Activated B cell treated with CpG ODN at 0.5 μM for 24 hours (primary cell): ENCODE results near the gene TOX4. TPM values are rescaled to one million over a fixed set of nuclear protein-coding genes. Genes with fewer than 3 reads are reported as not detected.
A peak's percentile ranks its signal among the peaks of the same experiment; 100 is the strongest.

Source experiments
- ATAC-seq: fragments of 200-7000 bp; cut with Tn5 transposase; one replicate; pipeline ENCODE4 v1.10.0; 2021; ENCODE audit warnings: low read depth, mild to moderate bottlenecking, moderate library complexity
- CTCF ChIA-PET: fragments of 350-600 bp; sonication (Branson Sonifier 250); formaldehyde crosslinking; loops from one replicate; lab custom pipeline; 2021; ENCODE audit warnings: antibody characterized with exemption; lab: Charles Lee
- POLR2A ChIA-PET: fragments of 350-600 bp; sonication (Branson Sonifier 250); formaldehyde crosslinking; loops from one replicate; lab custom pipeline; 2021; ENCODE audit warnings: antibody characterized with exemption; lab: Charles Lee
- DNase-seq: peaks from one replicate; pipeline ENCODE4 v3.0.0; 2022
- H3K27ac Mint-ChIP-seq: one replicate; pipeline ENCODE4 v1.8.0; 2020; ENCODE audit warnings: mixed read lengths
- H3K27me3 Mint-ChIP-seq: one replicate; pipeline ENCODE4 v1.8.0; 2021; ENCODE audit warnings: mixed read lengths
- H3K36me3 Mint-ChIP-seq: one replicate; pipeline ENCODE4 v1.8.0; 2021; ENCODE audit warnings: low read depth, mixed read lengths
- H3K4me1 Mint-ChIP-seq: one replicate; pipeline ENCODE4 v1.8.0; 2021; ENCODE audit warnings: mixed read lengths
- H3K4me3 Mint-ChIP-seq: one replicate; pipeline ENCODE4 v1.8.0; 2020; ENCODE audit warnings: mild to moderate bottlenecking, mixed read lengths
- H3K9me3 Mint-ChIP-seq: one replicate; pipeline ENCODE4 v1.8.0; 2020; ENCODE audit warnings: mixed read lengths
- CTCF ChIP-seq: fragments of 200-600 bp; IDR thresholded peaks from one replicate; pipeline ENCODE4 v1.8.0; 2022; ENCODE audit warnings: antibody characterized with exemption, mild to moderate bottlenecking
- intact Hi-C: fragments of 100-400 bp; cut with micrococcal nuclease; formaldehyde crosslinking; loops from one replicate; pipeline ENCODE4 v1.15.1; 2024
- total RNA-seq: library from RNA; stranded (reverse); gene quantifications from 2 replicates; pipeline ENCODE4 v1.2.3, GENCODE V29; 2022

The TOX4 gene
- total RNA-seq, 1 donor from 2014 or later: 81.4 TPM

- intact Hi-C loops: loop anchor here (10.0 kb wide), 1 partner anchor 1001 kb away; the partner anchor contains the start of genes APEX1 and OSGEP
Observed at GRCh38 chr14:21455592-21455911, 21.4 kb upstream of the TOX4 start.

GRCh38 chr14:21455912-21456667 is 20.9 kb upstream of the TOX4 start, which contains the start of gene CHD8:
CHD8 (minus strand) TSS chr14:21456123; CDS start chr14:21431643, 24,480 bp downstream.
- H3K4me3 Mint-ChIP-seq: peak within 1 kb of the TSS; percentile 98
- no peaks in the 10 kb centered on the region for H3K27me3 Mint-ChIP-seq
- ATAC-seq: peak; percentile 97
- POLR2A ChIA-PET: interaction anchor here (0.6 to 6.3 kb wide), 14 partner anchors 9 to 353 kb away, joined by 3 to 139 read pairs (median 6); partner anchors contain the start of genes METTL3, RAB2B, SUPT16H and TOX4
- peak; percentile 91 for DNase-seq
- H3K36me3 Mint-ChIP-seq: peaks cover 41% of the 10 kb centered on the region
- H3K27ac Mint-ChIP-seq: peak within 1 kb of the TSS; percentile 99
- H3K4me1 Mint-ChIP-seq: peaks cover 34% of the 10 kb centered on the region
- intact Hi-C loops: loop anchor here (1.0 to 10.0 kb wide), 8 partner anchors 19 to 1001 kb away; partner anchors contain the start of genes APEX1, HNRNPC, METTL3 and OSGEP
- CTCF ChIA-PET: interaction anchor here (0.8 to 2.3 kb wide), 6 partner anchors 19 to 100 kb away, joined by 3 to 23 read pairs (median 4); partner anchors contain the start of gene METTL3
- H3K9me3 Mint-ChIP-seq: no peaks in the 10 kb centered on the region
- no peak for TF ChIP-seq CTCF

More at GRCh38 chr14:21455592-21455911, 21.4 kb upstream of the TOX4 start:
- CTCF ChIA-PET: interaction anchor here (0.8 to 2.3 kb wide), 5 partner anchors 19 to 56 kb away, joined by 3 to 23 read pairs (median 4); partner anchors contain the start of gene METTL3
- no peaks in the 10 kb centered on the region for H3K27me3 Mint-ChIP-seq
- no peak for DNase-seq
- peak overlapping the region; percentile 98 for H3K4me3 Mint-ChIP-seq
- peaks cover 36% of the 10 kb centered on the region for H3K36me3 Mint-ChIP-seq
- no peak for TF ChIP-seq CTCF
- peaks cover 36% of the 10 kb centered on the region for H3K4me1 Mint-ChIP-seq
- H3K9me3 Mint-ChIP-seq: no peaks in the 10 kb centered on the region
- POLR2A ChIA-PET: interaction anchor here (0.8 to 6.3 kb wide), 11 partner anchors 9 to 211 kb away, joined by 3 to 139 read pairs (median 6); partner anchors contain the start of genes METTL3, RAB2B, SUPT16H and TOX4
- peak; percentile 5 for ATAC-seq
- H3K27ac Mint-ChIP-seq: peak overlapping the region; percentile 99

- H3K9me3 Mint-ChIP-seq: no peaks in the 10 kb centered on the region
- no peak for TF ChIP-seq CTCF
- ChIA-PET CTCF (no interaction called here), POLR2A (no interaction called here)
- intact Hi-C loops: no loop called here
- ATAC-seq: no peak
- H3K4me1 Mint-ChIP-seq: peaks cover 2% of the 10 kb centered on the region
- H3K4me3 Mint-ChIP-seq: no peak overlapping the region
- no peak overlapping the region for H3K27ac Mint-ChIP-seq
- DNase-seq: no peak
- H3K27me3 Mint-ChIP-seq: no peaks in the 10 kb centered on the region
- H3K36me3 Mint-ChIP-seq: peaks cover 68% of the 10 kb centered on the region
Observed at GRCh38 chr14:21467616-21468015, 9.4 kb upstream of the TOX4 start.

DNA sequence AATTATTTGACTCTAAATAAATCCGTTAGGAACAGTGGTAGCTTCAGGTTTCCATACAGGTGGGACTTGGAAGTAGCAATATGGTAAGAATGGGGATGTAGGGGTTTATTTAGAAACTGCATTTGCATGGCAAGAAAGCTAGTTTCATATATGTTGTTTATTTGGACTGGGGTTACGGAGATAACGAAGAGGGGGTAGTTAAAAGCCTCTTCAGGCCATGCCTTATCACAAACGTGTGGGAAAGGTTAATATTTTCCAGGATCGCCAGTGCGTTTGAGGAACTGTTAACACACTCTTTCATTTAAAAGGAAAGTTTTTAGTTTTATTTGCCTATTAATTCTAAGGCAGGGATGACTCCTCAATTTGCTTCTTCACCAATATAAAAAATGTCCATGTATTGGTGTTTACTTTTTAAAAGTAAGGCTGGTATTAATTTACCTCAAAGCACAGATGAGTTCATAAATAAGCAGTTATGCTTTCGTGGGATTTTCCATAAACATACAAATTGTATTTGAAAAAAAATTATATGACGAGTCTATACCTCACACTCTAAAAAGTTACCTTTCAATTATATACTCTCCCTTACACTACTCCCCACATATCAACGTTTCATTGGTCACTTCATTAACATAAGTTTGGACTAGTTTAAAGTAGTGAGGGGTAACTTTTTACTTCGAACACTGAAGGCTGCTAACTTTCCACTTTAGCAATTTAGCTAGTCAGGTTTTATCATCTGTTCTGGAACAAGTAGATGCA is 1.1 kb upstream of the TOX4 start:
- no peaks in the 10 kb centered on the region for H3K27me3 Mint-ChIP-seq

More for the DNA sequence above, 1.1 kb upstream of the TOX4 start:
- CTCF ChIA-PET: interaction anchor here (1.3 to 2.1 kb wide), 3 partner anchors 11 to 23 kb away, joined by 4 to 7 read pairs (median 6); partner anchors contain the start of gene CHD8
- intact Hi-C loops: loop anchor here (2.0 kb wide), 1 partner anchor 1063 kb away; the partner anchor contains the start of gene TEP1
- H3K4me3 Mint-ChIP-seq: peak overlapping the region; percentile 99
- H3K36me3 Mint-ChIP-seq: peaks cover 48% of the 10 kb centered on the region
- H3K4me1 Mint-ChIP-seq: peaks cover 33% of the 10 kb centered on the region
- POLR2A ChIA-PET: interaction anchor here (0.5 to 5.3 kb wide), 9 partner anchors 12 to 211 kb away, joined by 3 to 35 read pairs (median 7); partner anchors contain the start of genes CHD8, METTL3 and SUPT16H
- no peak for TF ChIP-seq CTCF
- H3K27ac Mint-ChIP-seq: peak overlapping the region; percentile 95
- no peaks in the 10 kb centered on the region for H3K9me3 Mint-ChIP-seq
- ATAC-seq (no peak), DNase-seq (no peak)
